ENCODE results near the gene CCDC122.

The CCDC122 gene

DNA sequence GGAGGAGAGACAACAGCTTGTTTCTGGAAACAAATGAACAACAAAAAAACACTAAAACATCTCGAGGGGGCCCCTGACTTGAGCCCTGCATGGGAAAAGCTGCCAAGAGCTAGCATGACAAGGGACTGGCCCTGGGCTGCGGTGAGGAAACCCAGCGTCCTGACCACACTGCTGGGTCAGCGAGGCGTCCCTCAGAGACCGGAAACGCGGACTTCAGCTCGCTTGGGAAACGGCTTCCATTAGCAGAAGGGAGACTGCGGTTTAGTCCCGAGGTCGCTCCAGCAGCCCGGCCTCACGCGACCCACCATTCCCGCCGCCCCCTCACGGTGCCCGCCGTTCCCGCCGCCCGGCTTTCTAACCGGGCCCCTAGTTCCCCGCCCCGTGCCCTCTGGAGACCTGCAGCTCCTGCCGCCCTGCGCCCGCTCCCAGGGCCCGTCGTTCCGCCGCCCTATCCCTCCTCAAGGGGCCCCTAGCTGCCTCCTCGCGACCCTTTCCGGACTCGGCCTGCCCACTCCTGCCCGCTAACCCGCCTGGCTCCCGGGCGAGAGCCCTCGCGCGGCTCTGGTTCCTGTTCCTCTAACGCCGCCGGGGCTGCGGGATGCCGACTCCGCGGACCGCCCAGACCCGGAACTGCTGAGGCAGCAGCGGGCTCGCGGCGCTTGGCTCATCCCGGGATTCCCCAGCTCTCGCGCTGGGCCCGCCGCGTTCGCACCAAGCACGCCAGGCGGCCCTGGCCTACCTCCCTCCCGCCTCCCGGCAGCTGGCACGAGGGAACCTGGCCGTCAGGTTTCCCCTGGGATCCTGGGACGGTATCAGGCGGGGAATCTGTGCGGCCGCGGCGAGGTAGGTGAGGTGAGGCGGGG lies at the start of gene CCDC122:
Gene CCDC122 (minus strand): TSS at position 849 of the 863 bp plus-strand sequence. CDS start 10,364 bp downstream, outside the sequence.
- DNase-seq: peak; percentile 71

DNA sequence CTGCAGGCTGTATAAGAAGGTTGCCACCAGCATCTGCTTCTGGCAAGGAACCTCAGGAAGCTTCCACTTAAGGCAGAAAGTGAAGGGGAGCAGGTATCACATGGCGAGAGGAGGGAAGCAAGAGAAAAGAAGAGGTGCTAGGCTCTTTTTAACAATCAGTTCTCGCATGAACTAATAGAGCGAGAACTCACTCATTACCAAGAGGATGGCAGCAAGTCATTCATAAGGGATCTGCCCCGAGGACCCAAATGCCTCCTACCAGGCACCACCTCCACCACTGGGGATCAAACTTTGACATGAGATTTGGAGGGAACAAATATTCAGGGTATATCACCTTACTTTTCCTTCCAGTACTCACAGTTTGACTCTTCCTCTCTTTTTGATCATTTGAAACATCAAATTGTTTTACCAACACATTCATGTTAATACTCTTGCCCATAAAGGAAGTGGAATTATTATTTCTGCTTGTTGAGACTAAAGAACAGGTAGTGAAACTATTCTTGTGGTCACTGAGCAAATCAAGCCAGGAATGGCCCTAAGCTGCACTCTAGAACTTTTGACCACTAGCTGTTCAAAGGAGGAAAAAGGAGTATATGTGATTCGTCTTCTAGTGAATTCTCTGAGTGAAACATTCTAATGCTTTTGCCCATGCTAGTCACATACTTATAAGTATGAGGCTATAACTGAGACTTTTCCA lies 45.2 kb upstream of the CCDC122 start:
- no peak for DNase-seq

DNA sequence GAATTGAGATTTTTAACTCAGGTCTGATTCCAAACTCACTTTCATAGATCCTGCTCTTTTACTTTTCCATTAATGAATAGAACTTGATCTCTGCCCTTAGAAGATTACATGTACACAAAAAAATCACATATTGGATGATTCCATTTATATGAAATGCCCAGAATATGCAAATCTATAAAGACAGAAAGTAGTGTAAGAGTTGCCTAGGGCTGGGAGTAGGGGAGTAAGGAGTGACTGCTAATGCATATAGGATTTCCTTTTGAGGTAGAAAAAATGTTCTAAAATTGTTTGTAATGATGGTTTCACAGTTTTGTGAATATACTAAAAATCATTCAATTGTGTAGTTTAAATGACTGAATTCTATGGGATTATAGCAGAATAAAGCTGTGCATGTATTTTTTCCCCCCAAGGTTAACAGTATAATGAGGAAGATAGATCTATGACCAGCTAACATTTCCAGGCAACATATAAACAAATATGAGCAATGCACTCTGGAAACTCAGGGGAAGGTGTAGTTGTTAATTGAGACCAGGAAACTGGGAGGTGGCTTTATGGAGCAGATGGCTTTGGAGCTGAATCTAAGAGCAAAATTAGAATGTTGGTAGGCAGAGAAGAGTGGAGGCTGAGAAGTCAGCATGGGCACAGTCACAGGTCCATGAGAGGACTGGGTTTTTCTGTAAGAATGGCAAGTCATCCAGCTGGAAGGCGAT lies 41.6 kb upstream of the CCDC122 start:
- no peak for DNase-seq

DNA sequence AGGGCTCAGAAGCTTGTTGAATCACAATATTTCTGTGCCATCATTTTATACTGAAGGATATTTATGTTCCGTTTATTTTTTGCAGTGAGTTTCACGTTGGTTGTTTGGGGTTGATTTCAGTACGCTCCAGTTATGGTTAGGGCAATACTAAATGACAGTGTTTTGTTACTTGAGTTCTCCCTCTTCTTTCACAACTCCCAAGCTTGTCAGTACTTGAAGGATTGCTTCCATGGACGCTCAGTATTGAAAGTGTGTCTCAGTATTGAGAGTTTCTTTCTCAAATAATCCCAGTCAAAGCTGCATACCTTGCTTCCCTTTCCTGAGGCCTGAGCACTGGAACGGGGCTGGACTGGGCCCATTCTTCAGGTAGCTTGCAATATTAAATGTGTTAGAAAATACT lies 39.1 kb upstream of the CCDC122 start:
- no peak for DNase-seq

DNA sequence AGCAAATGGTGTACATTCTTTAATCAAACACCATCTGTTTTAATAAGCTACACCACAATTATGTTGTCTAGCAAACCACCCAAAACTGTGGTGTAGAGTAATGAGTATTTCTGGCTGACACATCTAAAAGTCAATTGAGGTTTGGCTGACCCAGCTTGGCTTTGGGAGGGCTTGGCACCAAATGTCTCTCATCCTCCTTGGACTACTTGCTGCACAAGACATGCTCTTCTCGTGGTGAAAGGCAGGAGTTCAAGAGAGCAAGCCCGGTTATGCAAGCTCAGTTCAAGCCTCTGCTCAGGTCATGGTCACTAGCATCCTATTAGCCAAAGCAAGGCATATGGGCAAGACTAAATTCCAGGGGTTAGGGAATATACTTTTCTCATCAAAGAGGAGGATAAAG lies 37.3 kb upstream of the CCDC122 start:
- no peak for DNase-seq

DNA sequence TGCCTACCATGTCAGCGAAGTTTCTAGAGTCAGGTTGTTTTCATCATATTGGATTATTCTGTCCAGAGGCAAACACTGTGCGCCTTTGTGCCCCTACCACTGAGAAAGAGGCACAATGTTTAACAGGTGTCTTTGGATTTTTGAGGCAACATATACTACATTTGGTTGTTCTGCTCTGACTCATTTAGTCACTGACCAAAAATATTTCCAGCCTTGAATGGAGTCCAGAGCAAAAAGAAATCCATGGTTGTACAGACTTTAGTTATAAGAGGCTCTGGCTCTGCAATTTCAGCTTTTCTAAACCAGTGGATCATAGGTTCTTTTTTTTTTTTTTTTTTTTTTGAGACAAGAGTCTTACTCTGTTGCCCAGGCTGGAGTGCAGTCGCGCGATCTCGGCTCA lies 35.9 kb upstream of the CCDC122 start:
- no peak for DNase-seq

DNA sequence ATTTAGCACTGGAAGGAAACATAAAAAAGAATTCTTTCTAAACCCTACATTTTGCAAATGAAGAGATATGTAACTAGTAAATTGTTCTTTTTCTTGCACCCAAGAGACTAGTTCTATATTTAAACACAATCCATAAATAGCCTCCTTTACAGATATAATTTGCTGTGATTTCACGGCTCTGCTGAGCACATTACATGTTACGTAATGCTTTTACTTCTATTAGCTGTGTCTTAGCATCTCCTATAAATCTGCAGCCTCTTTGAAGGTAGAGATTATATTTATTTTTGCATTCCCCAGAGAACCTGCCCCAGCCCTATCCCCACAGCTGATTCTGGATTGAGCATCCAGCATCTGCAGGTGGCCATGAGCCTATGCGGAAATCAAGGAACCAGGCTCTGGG lies 32.3 kb upstream of the CCDC122 start:
- DNase-seq: no peak

DNA sequence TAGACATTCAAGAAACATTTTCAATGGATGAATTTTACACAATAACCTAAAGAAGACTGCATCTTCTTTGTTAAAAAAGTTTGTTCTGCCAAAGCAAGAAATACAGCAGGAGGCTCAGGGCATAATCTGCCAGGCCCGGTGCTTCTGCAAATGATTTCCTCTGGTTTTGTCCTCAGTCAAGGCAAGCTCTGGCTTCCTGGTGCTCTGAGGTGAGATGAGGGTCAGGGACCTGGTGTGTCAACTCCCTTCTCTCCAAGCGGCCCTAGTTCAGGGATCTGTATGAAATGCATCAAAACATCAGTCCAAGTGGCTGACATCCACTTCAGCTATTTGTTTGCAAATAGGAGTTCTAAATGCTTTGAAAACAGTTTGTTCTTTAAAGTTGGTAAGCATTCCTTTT lies 31.7 kb upstream of the CCDC122 start:
- DNase-seq: no peak

DNA sequence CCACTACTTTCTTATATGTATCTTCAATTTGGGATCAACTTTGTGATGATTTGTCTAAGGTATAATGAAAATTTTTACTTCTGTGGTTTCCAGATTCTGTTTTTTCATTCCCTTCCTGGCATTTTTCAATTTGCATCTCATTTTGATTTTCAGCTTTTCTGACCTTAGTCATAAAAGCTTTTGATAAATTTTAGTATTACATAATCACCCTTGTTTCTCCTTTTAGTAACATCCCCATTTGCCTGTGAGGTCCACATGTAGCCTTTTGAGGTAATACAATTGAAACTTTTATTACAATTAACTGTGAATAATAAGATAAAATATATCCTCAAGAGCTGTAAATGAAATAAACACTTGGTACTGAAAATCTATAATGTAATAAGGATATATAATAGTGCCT lies 31.3 kb upstream of the CCDC122 start:
- no peak for DNase-seq

DNA sequence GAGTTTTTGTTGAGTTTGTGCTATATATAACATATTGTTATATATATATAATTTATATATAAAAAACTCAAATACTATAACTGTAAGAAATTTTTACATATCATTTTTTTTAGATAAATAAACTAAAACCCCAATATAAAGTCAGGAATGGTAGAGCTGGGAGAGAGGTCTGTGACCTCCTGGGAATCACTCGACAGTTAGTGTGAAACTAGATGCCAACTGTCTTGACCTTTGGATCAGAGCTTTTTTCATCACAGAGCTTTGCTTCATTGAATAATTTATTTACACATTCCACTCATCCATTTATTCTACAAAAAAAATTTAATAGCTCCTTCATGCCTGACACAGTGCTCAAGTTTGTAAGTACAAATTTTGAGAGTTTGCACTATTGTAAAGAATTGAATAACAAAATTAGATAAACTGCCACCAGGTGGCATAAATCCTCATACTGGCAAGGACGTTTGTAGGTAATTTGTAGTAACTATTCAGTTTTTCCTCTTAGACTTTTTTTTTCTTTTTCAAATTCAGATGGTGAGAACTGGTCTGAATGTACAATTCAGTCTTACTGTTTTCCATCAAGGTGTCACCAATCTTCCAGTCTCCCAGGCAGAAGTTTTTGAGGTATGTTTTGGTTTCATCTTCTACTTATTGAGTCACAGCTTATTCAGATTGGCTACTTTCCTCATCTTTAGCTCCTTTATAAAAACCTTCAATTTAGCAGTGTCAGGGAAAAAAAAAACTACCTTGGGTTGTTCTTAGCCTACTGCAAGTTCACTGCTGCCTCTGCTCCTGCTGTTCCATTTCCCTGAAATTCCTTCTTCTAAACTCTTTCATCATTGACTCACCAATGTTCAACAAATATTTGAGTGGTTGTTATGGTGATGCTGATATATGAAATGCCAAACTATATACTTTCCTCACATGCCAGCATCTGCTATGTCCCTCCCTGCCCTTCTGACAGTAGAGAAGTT lies 28.9 kb upstream of the CCDC122 start:
- peak; percentile 18 for DNase-seq

DNA sequence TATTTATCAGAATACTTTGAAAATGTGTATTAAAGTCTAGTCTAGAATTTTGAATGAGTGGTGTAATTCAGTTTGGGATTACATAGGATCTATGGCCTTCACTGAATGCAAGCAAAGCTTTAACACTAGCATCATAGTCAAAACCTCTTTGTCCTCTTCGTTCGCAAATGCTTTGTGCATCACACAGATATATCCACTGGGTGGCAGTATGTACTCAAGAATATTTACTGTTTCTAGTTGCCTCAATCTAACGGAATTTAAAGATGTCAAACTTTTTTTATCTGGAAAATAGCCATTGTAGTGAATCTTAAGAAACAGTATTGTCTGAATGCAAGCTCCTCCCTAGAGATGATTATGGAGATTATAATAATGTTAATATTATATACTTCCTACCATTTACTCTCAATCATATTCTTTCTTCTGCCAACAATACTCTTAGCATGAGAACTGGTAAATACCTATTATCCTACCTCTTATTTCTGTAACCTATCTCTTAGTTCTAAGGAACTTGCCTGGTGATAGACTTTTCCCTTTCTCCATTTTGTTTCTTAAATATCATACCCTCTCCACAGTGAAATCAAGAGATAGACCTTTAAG lies 26.0 kb upstream of the CCDC122 start:
- DNase-seq: peak; percentile 85

DNA sequence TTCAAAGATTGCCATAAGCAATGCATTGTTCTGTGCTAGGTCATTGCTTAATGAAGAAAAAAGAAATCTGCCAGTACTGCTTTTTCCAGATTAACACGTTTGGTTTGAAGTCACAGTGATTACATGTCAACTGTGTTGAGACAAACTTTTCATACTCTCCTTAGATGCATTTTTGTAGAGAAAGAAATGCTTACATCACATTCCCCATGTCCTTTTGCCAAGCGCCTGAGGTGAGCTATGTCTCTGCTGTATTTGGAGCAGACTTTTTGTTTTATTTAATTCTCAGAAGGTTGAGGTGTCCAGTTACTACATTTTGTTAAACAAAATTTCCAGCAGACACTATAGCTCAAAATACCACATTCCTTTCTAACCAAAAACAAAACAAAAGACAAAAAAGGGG lies 16.4 kb upstream of the CCDC122 start:
- DNase-seq: no peak

DNA sequence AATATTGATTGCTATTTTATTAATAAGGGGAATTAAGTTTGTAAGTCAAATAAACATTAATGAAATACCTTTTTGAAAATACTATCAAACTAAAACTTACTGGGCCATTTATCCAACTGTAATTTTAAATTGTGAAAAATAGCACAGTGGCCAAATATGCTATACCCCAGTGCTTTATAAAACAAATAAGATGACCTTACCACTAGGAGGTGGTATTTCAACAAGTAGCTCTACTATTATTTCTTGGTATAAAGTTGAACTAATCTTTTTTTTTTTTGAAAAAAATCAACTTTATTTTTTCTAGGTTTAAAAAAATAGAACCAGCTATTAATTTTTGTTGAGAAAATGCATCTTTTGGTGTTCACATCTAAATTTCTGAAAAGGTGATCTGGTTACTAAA lies 14.9 kb upstream of the CCDC122 start:
- no peak for DNase-seq

DNA sequence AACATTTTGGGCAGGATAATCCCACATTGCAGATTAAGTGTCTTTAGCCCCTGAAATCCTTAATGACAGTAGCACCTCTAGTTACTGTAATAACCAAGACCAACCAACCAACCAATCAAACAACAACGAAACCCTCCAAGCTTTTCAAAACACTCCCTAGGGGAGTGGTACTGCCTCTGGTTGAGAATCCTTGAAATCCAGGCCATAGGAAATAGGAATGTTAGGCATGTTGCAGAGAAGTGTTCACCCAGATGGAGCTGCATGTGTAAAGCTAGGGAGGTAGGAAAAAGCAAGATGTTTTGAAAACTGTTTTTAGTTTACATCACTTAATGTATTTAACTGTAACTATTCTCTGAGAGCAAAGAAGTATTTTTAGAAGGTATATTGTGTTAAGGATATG lies 4.7 kb upstream of the CCDC122 start:
- DNase-seq: no peak

DNA sequence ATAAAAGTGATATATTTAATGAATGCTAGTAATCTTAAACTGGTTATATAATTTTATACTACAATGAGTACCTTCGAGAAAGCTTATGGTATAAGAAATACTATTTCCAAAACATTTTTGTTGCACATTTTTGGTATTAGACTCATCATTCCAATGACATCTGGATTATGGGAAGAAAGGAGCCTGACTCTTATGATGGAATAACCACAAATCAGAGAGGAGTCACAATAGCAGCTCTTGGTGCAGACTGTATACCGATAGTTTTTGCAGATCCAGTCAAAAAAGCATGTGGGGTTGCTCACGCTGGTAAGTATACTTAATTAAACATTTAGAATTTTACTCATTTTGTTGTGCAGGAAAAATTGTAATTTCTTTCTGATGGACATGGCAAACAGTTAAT lies 4.1 kb upstream of the CCDC122 start:
- no peak for DNase-seq

DNA sequence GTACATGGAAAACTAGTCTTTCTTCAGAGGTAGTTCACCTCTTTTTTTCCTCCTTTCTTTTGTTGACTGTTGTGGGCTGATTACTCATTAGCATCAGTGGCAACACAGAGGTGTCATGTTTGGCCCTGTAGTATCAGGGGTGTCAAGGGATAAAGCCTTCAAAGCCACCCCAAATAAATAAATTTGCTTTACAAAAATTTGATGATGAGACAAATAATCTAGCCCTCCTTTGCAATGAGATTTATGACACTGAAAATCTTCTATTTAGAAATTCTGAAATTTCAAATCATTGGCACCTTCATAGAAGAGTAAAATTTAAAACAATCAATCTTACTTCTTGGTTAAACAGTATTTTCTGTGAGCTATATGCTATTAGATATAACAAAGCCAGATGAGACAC lies 2.0 kb upstream of the CCDC122 start:
- no peak for DNase-seq

DNA sequence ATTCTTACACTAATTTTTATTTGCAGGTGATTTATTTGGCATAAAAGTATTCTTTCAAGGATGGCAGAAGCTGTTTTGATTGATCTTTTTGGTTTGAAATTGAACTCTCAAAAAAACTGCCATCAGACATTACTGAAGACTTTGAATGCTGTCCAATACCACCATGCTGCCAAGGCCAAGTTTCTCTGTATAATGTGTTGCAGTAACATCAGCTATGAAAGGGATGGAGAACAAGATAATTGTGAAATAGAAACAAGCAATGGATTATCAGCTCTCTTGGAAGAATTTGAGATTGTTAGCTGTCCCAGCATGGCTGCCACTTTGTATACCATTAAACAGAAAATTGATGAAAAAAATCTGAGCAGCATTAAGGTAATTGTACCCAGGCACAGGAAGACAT lies 1.4 kb upstream of the CCDC122 start:
- DNase-seq: peak; percentile 54

DNA sequence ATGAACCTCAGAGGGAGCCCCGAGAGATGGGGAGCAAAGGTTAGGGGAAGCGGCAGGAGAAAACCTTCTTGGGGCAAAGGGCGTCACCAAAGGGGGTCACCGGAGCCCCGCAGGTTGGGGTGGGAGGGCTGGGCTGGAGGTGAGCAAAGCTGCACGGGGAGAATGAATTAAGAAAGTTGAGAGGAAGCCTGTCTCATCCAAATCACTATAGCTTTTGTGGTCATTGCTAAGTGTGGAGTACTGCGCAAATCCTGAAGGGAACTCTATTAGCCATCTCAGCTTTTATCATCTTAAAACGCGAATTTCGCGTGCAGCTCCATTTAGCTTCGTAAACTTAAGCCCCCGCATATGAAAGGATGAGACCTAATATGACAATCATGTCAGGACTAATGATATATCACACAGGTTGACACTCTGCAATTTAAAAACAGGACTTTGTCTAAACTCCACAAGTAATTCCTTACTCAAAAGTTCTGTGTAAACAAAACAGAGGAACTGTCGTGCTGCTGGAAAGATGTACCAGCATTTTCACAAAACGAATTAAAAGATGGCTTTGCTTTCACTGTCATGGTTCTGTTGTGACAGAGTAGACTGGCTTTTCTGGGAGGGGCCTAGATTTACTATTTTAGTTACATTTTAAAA lies 795 bp upstream of the CCDC122 start:
- DNase-seq: peak; percentile 46

DNA sequence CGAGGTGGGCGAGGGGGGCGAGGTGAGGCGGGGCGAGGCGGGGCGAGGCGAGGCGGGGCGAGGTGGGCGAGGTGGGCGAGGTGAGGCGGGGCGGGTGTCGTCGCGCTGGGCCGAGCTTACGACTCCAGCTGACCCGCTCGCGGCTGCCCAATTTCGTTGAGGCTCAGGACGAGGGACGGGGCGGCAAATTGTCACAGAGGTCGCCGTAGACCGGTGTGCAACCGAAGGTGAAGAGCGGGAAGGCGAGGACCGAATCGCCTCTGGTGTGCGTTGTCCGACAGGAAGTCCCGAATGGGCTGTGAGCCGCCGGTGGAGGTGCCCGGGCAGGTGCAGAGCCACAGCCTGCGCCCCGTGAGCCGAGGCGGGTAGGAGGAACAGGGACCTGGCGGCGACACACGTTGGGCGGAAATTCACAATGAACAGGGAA lies 228 bp upstream of the CCDC122 start, which contains the start of gene LACC1:
Gene LACC1 (plus strand): TSS at position 150 of the 427 bp plus-strand sequence. CDS start 1,082 bp downstream, outside the sequence.
- no peak for DNase-seq

DNA sequence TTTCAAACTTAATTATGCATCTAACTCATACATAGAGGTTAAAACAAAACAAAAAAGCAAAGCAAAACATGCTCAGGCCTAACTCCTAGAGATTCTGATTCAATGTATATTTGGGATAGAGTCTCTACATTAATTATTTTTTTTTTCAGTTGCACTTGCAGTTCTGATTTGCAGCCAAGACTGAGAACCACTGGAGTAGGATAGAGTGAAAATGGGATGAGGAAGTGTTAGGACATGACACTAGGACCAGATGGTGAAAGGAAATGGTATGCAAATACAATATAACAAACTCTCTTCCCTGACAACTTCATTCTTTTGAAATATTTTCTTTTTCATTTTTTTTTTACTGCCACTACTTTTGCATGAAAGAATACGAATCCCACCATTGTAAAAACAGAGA lies 1.8 kb downstream of the CCDC122 start:
- DNase-seq: no peak

DNA sequence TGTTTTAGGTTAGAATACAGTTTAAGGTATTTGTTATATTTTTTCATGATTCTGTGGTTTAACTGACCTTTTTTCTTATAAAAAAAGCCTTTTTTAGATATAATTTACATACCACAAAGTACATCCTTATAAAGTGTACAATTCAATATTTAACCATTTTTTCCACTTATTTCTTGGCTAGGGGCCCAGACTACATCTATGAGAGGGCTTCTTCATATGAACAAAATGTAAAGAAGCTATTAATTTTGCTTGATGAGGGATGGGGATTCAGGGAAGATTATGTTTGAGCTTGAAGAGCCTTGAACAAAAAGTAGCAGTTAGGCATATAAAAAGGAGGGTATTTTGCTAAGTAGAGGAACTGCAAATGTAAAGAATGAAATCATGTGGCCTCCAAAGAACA lies 2.2 kb downstream of the CCDC122 start:
- no peak for DNase-seq

All from midbrain (tissue), 1 donor.